GM12892 (cell line): Measurements from ENCODE around the gene APOE.

Source experiments
- POLR2A ChIP-seq: IDR thresholded peaks from 2 replicates; pipeline ENCODE4 v1.6.1; 2011; ENCODE audit warnings: low read depth, low read length, control low read depth
- POLR2AphosphoS5 ChIP-seq: IDR thresholded peaks from 2 replicates; pipeline ENCODE4 v1.6.1; 2011; ENCODE audit warnings: low read depth, low read length, control low read depth

- TF ChIP-seq POLR2A, result no peak
- no peak for TF ChIP-seq POLR2AphosphoS5
Observed at GRCh38 chr19:44908836-44909261, 3.3 kb downstream of the APOE start.
